ENCODE measurements around the gene ATP6V0D1.
"Not testable (repeated sequence)": the region's sequence is repeated elsewhere in the genome, so short reads cannot be mapped to it uniquely, and the experiment has no call there.

The ATP6V0D1 gene

GRCh38 chr16:67499106-67499505, 18.1 kb upstream of the ATP6V0D1 start:
- no peak for DNase-seq

DNA sequence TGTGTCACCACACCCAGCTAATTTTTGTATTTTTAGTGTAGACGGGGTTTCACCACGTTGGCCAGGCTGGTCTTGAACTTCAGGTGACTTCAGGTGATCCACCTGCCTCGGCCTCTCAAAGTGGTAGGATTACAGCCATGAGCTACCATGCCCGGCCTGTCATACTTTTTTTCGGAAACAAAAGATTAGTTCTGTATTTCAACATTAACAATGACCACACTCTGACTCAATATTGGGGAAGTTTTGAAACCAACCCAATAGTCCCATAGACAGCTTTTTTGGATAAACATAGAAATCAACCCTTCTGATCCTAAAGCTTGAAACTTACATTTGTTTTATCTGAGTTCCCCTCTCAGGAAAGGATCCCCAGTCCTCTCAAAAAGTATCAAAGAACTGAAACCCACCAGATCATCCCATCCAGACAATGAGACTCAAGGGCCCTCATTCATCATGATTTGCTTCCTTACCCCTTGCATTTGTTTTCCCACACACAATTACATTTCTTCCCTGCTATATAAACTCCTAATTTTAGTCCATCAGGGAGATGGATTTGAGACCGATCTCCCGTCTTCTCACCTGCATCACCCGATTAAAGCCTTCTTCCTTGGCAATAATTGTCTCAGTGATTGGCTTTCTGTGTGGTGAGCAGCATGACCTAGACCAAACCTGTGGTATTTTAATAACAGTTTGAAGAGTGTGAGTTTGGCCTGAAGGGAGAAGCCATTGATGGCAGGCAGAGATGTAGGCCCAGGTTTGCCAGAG, 9.6 kb upstream of the ATP6V0D1 start:
- no peak for DNase-seq

GRCh38 chr16:67489401-67490083, 8.6 kb upstream of the ATP6V0D1 start:
- DNase-seq: no peak

GRCh38 chr16:67487561-67487960, 6.6 kb upstream of the ATP6V0D1 start:
- DNase-seq: not testable (repeated sequence)

GRCh38 chr16:67486805-67487204, 5.8 kb upstream of the ATP6V0D1 start:
- no peak for DNase-seq

DNA sequence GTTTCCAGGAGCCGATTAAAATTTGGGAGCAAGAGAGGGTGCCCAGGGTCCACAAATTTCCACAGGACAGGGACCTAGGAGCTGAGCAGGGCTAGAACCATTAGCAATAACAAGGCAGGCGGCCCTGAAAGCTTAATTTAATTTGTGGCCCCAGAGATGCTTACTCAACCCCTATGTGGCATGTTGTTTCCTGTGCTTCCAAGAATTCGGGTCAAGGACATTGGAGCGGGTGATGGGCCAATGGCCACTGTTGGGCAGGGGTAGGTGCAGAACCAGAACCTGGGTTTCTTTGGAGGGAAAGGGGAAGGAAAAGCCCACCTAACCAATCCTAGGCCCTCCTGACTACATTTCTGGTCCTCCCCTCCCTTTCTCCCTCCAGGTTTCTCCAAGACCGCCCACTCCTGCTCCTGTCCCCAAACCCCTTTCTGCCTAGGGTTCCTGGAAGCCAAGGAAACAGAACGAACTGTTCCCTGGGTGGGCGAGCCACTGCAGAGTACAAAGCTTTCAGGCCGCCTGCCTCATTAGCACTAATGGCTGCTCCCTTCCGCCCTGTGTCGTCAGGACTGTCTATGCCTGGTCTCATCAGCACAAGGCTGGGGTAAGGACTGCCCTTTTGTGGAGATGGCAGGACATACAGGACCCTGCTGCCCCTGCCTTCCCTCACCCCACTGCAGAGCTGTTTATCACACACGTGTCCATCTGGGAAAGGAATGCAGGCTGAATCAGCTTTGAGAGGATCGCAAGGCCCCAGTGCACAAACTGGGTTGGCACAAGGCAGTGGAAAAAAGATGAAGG, 3.0 kb upstream of the ATP6V0D1 start:
- no peak for DNase-seq

DNA sequence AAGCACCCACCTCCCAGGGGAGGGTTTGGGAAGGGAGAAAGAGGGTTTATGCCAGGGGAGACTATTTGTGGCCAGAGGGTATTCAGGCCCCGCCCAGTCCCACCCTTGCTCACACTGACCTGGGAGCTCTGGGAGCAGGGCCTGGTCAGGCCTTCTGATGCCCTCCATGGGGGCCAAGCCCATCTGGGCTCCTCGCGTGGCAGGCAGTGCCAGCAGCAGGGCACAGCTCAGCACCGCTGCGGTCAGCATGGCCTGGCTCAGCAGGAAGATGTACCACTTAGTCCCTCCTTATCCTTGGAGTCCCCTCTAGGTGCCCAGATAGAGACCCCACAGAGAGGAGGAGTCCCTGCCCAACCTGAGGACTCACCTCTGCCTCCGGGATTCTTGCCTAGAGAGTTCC, 2.2 kb upstream of the ATP6V0D1 start, which contains the start of gene AGRP:
TSS of gene AGRP (minus strand) at position 398 of the 400 bp plus-strand sequence. CDS start at position 249, 149 bp downstream.
- DNase-seq: no peak

DNA sequence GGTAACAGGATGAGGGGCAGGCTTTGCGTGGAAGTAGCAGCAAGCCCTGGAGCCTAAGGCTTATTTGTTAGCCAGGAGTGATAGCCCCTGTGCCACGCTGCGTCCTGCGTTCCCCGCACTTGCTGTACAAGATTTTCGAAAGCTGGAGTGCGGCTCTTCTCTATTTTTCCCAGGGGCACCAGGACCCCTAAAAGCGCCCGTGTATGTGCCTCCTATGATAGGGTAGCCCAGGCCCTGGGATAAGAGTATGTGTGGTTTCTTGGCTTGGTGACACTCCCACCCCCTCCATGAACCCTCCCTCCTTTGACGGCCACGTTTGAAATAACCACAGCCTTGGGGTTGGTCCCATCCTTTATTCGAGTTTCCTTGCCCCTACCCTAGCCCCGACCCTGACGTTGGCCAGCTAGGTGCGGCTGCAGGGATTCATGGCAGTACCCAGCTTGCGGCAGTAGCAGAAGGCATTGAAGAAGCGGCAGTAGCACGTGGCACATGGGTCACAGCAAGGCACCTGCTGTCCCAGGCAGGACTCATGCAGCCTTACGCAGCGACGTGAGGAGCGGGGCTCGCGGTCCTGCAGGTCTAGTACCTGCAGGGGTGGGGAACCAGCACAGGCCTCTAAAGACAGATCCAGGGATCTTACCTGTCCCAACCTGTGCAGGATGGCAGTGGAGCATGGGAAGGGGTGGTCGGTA, 1.4 kb upstream of the ATP6V0D1 start:
- no peak for DNase-seq

- peak; percentile 31 for DNase-seq
These were observed 740 bp upstream of the ATP6V0D1 start for GRCh38 chr16:67481561-67482232.

DNA sequence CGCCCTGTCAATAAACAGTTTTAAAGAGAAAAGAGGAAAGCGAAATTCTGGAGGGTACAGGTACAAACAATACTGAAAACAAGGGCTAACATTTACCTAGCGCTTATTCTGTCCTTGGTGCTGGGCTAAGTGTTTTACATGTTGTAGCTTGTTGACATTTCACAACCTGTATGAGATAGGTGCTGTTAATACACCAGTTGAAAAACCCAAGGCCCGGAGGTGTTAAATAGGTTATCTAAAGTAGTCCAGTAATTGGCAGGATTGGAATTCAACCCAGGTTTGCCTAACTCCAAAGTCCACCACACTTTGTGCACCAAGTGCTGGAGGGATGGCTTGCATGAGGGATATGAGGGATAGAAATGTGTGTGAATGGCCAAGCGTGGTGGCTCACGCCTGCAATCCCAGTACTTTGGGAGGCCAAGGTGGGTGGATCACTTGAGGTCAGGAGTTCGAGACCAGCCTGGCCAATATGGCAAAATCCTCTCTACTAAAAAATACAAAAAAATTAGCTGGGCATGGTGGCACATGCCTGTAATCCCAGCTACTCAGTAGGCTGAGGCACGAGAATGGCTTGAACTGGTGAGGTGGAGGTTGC, 2.9 kb downstream of the ATP6V0D1 start:
- no peak for DNase-seq

DNA sequence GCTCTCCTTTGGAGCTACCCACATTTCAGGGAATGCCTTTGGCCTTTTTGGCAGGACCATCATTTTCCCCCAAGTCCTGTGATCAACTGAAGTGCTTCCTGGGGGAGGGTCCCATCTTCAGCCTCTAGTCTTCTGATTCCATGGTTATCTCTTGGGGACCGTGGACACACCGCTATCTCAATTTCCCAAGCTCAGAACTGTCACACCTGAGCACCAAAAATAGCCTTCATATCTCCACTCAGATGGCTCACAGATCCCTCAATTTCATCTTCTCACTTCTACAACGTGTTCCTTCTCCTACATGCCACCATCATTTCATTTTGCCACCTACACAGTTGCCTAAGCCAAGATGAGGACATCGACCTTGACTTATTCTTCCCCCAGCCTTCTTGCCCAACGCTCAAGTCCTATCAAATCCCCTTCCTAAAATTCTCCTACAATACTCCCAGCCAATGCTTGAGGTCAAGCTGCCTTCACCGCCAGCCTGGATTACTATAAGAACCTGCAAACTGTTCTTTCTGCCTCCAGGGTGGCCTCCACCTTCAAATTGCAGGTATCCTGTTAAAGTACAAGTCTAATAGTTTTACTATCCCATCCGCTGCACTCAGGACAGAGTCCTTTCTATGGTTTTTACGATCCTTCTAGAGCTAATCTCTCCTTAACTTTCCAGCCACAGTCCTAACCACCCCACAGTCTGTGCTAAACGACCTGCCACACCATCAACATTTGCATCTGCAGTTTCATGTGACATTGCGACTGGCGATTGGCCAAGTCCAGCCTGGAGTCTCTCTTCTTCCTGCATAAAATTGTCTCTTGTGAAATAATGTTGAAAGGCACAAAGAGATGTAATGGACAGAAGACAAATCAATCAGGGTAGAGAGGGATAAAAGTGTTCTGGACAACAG, 6.2 kb downstream of the ATP6V0D1 start:
- DNase-seq: no peak

GRCh38 chr16:67471758-67472384, 9.1 kb downstream of the ATP6V0D1 start:
- DNase-seq: no peak

GRCh38 chr16:67470359-67470758, 10.6 kb downstream of the ATP6V0D1 start:
- no peak for DNase-seq

DNA sequence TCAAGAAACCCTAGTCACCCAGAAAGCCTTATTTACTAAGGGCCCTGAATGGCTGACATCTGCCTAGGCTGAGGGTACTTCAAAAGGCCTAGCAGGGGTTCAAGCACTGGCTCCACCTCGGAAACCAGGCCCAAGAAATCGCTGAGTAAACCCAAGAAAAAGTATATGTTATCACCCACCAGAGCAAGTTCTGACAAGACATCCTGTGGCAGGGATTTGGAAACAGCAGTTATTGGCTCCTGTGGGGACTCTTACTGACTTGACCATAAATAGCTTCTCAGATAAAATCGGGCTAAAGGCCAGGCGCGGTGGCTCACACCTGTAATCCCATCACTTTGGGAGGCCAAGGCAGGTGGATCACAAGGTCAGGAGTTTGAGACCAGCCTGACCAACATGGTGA, 12.2 kb downstream of the ATP6V0D1 start:
- DNase-seq: no peak

DNA sequence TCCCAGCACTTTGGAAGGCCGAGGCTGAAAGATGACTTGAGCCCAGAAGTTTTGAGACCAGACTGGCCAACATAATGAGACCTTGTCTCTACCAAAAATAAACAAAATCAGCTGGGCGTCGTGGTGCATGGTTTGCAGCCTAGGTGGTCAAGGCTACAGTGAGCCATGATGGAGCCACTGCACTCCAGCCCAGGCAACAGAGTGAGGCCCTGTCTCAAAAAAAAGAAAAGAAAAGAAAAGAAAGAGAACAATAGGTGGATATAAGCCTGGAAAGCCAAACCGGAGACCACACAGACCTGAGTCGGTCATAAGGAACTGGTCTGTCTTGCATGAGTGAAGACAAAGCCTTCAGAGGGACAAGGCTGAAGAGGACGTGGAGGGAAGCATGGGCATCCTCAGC, 14.4 kb downstream of the ATP6V0D1 start:
- no peak for DNase-seq

GRCh38 chr16:67464565-67464964, 16.4 kb downstream of the ATP6V0D1 start:
- no peak for DNase-seq

DNA sequence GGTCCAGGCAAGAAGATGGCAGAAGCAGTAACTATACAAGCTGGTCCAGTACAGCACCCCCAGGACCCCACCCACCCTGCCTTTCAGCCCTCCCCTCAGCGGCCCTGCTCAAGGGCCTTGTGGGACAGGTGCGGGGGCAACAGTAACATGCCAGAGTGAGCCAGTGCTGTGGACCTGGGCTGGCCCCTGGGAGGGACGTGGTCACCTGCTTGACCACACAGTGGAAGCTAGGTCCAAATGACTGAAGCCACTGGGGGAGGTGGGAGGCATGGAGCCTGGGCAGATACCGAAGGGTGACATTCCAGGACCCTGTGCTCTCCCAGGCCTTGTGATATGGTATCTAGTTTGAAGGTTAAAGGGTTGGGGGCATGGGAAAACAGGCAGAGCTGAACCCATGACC, 17.3 kb downstream of the ATP6V0D1 start:
- DNase-seq: no peak

- no peak for DNase-seq
These were observed 17.9 kb downstream of the ATP6V0D1 start for GRCh38 chr16:67463059-67463458.

- DNase-seq: no peak
These were observed 18.7 kb downstream of the ATP6V0D1 start for GRCh38 chr16:67462279-67462655.

DNA sequence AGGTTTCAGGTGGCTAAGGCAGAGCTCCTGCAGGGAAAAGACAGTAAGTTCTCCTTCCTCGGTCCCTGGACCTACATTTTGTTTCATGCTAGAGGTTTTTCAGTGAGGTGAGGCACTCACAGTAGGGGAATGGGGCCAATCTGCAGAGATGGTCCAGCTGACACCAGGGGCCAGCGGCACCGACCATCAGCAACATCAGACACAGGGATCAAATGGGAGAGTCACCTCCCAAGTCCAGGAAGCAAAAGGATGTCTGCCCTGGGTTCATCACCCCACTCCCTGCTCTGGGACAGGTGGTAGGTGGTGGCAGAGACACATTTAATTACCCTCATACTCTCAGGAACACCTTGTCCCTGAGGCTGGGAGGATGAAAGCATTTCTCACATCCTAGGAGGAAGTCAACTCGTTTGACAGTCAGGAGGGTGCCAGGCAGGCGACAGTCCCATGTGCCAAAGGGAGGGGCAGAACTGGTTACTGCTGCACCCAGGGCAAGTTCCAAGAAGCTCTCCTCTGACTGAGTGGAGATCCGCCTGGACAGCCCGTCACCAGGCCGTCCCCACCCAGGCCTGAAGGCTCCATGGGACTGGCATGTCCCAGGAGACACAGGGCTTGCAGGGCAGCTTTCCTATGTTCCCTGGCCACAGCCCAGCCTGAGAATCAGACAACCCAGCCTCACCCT, 19.2 kb downstream of the ATP6V0D1 start:
- DNase-seq: no peak

Measured in activated CD4-positive, alpha-beta T cell treated with anti-CD3 and anti-CD28 coated beads, Interleukin-2, amount 50 U/mL, for 1 hour (primary cell).